CD4-positive, alpha-beta T cell treated with Interleukin-4 for 4 hours (primary cell): ENCODE measurements around the gene ACSBG1.

Experiments used
- DNase-seq: peaks from one replicate; pipeline ENCODE4 v3.0.0-alpha.2; 2020

The ACSBG1 gene

GRCh38 chr15:78201281-78202190 is 32.8 kb downstream of the ACSBG1 start:
- no peak for DNase-seq

- no peak for DNase-seq
These were observed 34.0 kb downstream of the ACSBG1 start for GRCh38 chr15:78200276-78200930.

- DNase-seq, result no peak
These were observed 36.7 kb downstream of the ACSBG1 start for GRCh38 chr15:78197632-78198031.

- peak; percentile 33 for DNase-seq
These were observed 38.6 kb downstream of the ACSBG1 start for GRCh38 chr15:78195735-78196201.

- no peak for DNase-seq
These were observed 39.8 kb downstream of the ACSBG1 start for GRCh38 chr15:78194568-78194925.

- DNase-seq, result no peak
These were observed 40.4 kb downstream of the ACSBG1 start for GRCh38 chr15:78193731-78194567.

GRCh38 chr15:78192826-78193594 is 41.4 kb downstream of the ACSBG1 start:
- DNase-seq, result no peak

GRCh38 chr15:78182821-78183220 is 51.5 kb downstream of the ACSBG1 start:
- DNase-seq, result no peak

- no peak for DNase-seq
These were observed 52.0 kb downstream of the ACSBG1 start for GRCh38 chr15:78182336-78182700.

GRCh38 chr15:78179906-78180305 is 54.5 kb downstream of the ACSBG1 start:
- no peak for DNase-seq

- DNase-seq, result no peak
These were observed 55.0 kb downstream of the ACSBG1 start for GRCh38 chr15:78179286-78179840.

GRCh38 chr15:78178064-78178463 is 56.3 kb downstream of the ACSBG1 start:
- DNase-seq, result no peak

GRCh38 chr15:78177447-78177873 is 56.9 kb downstream of the ACSBG1 start:
- peak; percentile 27 for DNase-seq

GRCh38 chr15:78175330-78175729 is 59.0 kb downstream of the ACSBG1 start:
- DNase-seq, result no peak

- no peak for DNase-seq
These were observed 60.0 kb downstream of the ACSBG1 start for GRCh38 chr15:78174401-78174800.

GRCh38 chr15:78171864-78172472 is 62.4 kb downstream of the ACSBG1 start:
- no peak for DNase-seq

- DNase-seq, result no peak
These were observed 63.3 kb downstream of the ACSBG1 start for GRCh38 chr15:78170848-78171773.

- no peak for DNase-seq
These were observed 65.8 kb downstream of the ACSBG1 start for GRCh38 chr15:78168608-78169007.

- peak; percentile 41 for DNase-seq
These were observed 67.0 kb downstream of the ACSBG1 start for GRCh38 chr15:78167227-78167888.

- no peak for DNase-seq
These were observed 70.4 kb downstream of the ACSBG1 start for GRCh38 chr15:78164010-78164409.
